ENCODE results near the gene SUGP2. TPM values are rescaled to one million over a fixed set of nuclear protein-coding genes. Genes with fewer than 3 reads are reported as not detected.
A peak's percentile ranks its signal among the peaks of the same experiment; 100 is the strongest.

SUGP2 gene
- polyA plus RNA-seq, 3 donors = 7.6 to 143 (median 8.2) TPM

- peak; percentile 8 to 32 (median 30) for DNase-seq
- no peaks in the 10 kb centered on the region for H3K9me3 Mint-ChIP-seq
- H3K9me3 ChIP-seq (replicated peaks in 1 of 2; ENCODE audit: control insufficient read depth in 1 of 2, insufficient read depth in 1 of 2, low read length in 2 of 2) = no peaks in the 10 kb centered on the region
- H3K27ac Mint-ChIP-seq = peak overlapping the region; percentile 59 to 90 (median 81)
- peak overlapping the region in 2 of 3 experiments; percentile 30 to 59 for H3K4me3 ChIP-seq (replicated peaks in 1 of 3; ENCODE audit: low read depth in 2 of 3, low read length in 3 of 3)
- peak overlapping the region; percentile 19 to 73 for H3K27ac ChIP-seq (ENCODE audit: low read depth in 1 of 2, low read length in 2 of 2)
- no peaks in the 10 kb centered on the region for H4K20me1 ChIP-seq (ENCODE audit: insufficient read depth, low read length)
- intact Hi-C loops (cut with micrococcal nuclease) = no loop called here
- H3K4me1 ChIP-seq (ENCODE audit: control insufficient read depth in 1 of 2, insufficient read depth in 2 of 2, low read length in 2 of 2) = peaks cover 20 to 23% of the 10 kb centered on the region in 2 donors
- peak overlapping the region; percentile 71 to 86 for H3K4me3 Mint-ChIP-seq
- peak overlapping the region; percentile 59 for H2AFZ ChIP-seq (ENCODE audit: insufficient read depth, low read depth, low read length, poor library complexity, severe bottlenecking)
- H3K79me2 ChIP-seq (ENCODE audit: insufficient read depth, low read length) = no peaks in the 10 kb centered on the region
- WGBS (ENCODE audit: insufficient coverage) = 92% methylated on average over 3 of the region's 7 CpGs
- peaks cover 45% of the 10 kb centered on the region for H3K4me1 Mint-ChIP-seq
- peaks cover 2 to 3% of the 10 kb centered on the region in 2 donors for H3K36me3 Mint-ChIP-seq
- TF ChIP-seq, protein P1, sequence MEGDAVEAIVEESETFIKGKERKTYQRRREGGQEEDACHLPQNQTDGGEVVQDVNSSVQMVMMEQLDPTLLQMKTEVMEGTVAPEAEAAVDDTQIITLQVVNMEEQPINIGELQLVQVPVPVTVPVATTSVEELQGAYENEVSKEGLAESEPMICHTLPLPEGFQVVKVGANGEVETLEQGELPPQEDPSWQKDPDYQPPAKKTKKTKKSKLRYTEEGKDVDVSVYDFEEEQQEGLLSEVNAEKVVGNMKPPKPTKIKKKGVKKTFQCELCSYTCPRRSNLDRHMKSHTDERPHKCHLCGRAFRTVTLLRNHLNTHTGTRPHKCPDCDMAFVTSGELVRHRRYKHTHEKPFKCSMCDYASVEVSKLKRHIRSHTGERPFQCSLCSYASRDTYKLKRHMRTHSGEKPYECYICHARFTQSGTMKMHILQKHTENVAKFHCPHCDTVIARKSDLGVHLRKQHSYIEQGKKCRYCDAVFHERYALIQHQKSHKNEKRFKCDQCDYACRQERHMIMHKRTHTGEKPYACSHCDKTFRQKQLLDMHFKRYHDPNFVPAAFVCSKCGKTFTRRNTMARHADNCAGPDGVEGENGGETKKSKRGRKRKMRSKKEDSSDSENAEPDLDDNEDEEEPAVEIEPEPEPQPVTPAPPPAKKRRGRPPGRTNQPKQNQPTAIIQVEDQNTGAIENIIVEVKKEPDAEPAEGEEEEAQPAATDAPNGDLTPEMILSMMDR (IDR thresholded peaks at IDR 0.05) = no peak
- H3K4me2 ChIP-seq (replicated peaks; ENCODE audit: extremely low read depth, low read length, poor library complexity, severe bottlenecking) = peak overlapping the region; percentile 59
- H3K27me3 Mint-ChIP-seq (ENCODE audit: low read depth in 3 of 3) = peaks cover 0 to 6% (median 0%) of the 10 kb centered on the region in 3 donors
- no peaks in the 10 kb centered on the region for H3K36me3 ChIP-seq (replicated peaks in 1 of 2; ENCODE audit: control insufficient read depth in 1 of 2, insufficient read depth in 2 of 2, low read length in 2 of 2)
- H3K9ac ChIP-seq (ENCODE audit: insufficient read depth, low read length, poor library complexity, severe bottlenecking) = peak overlapping the region; percentile 47
- no peaks in the 10 kb centered on the region for H3K27me3 ChIP-seq (ENCODE audit: control insufficient read depth in 2 of 2, insufficient read depth in 2 of 2, low read length in 2 of 2)
Measured at GRCh38 chr19:19077103-19077502, 43.8 kb upstream of the SUGP2 start.

DNA sequence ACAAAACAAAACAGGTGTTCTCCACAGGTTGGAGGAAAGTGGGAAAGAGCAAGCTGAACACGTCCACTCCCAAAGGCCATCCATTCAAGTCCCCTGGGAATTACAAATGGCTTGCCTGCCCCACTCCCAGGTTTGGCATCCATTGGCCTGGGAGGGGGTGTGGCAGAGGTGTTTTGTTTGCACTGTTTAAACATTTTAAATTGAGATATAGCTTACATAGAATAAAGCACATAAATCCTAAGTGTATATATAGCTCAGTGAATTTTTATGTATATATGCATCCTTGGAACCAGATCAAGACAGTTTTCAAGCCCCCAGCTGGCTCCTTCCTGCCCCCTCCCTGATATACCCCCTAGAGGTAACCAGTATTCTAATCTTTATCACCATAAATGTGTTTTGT, 43.2 kb upstream of the SUGP2 start:
- DNase-seq = no peak
- H3K9me3 Mint-ChIP-seq = no peaks in the 10 kb centered on the region
- H3K4me3 ChIP-seq (replicated peaks in 1 of 3; ENCODE audit: low read depth in 2 of 3, low read length in 3 of 3) = no peak overlapping the region
- peaks cover 20 to 23% of the 10 kb centered on the region in 2 donors for H3K4me1 ChIP-seq (ENCODE audit: control insufficient read depth in 1 of 2, insufficient read depth in 2 of 2, low read length in 2 of 2)
- no peaks in the 10 kb centered on the region for H4K20me1 ChIP-seq (ENCODE audit: insufficient read depth, low read length)
- H3K36me3 Mint-ChIP-seq = peaks cover 2% of the 10 kb centered on the region in 2 donors
- no CpG with 5 or more reads among the region's 1 CpG for WGBS (ENCODE audit: insufficient coverage)
- peak overlapping the region in 1 of 2 donors; percentile 73 for H3K27ac ChIP-seq (ENCODE audit: low read depth in 1 of 2, low read length in 2 of 2)
- no peaks in the 10 kb centered on the region for H3K79me2 ChIP-seq (ENCODE audit: insufficient read depth, low read length)
- H3K9ac ChIP-seq (ENCODE audit: insufficient read depth, low read length, poor library complexity, severe bottlenecking) = peak overlapping the region; percentile 47
- TF ChIP-seq, protein P1 (IDR thresholded peaks at IDR 0.05) = no peak
- no peaks in the 10 kb centered on the region for H3K36me3 ChIP-seq (replicated peaks in 1 of 2; ENCODE audit: control insufficient read depth in 1 of 2, insufficient read depth in 2 of 2, low read length in 2 of 2)
- H3K9me3 ChIP-seq (replicated peaks in 1 of 2; ENCODE audit: control insufficient read depth in 1 of 2, insufficient read depth in 1 of 2, low read length in 2 of 2) = no peaks in the 10 kb centered on the region
- intact Hi-C loops (cut with micrococcal nuclease) = no loop called here
- H3K27me3 ChIP-seq (ENCODE audit: control insufficient read depth in 2 of 2, insufficient read depth in 2 of 2, low read length in 2 of 2) = no peaks in the 10 kb centered on the region
- peak overlapping the region in 2 of 7 donors; percentile 59 to 70 for H3K27ac Mint-ChIP-seq
- no peak overlapping the region for H3K4me2 ChIP-seq (replicated peaks; ENCODE audit: extremely low read depth, low read length, poor library complexity, severe bottlenecking)
- H3K4me1 Mint-ChIP-seq = peaks cover 45% of the 10 kb centered on the region
- H2AFZ ChIP-seq (ENCODE audit: insufficient read depth, low read depth, low read length, poor library complexity, severe bottlenecking) = peak overlapping the region; percentile 59
- no peak overlapping the region for H3K4me3 Mint-ChIP-seq
- H3K27me3 Mint-ChIP-seq (ENCODE audit: low read depth in 3 of 3) = peaks cover 0 to 4% (median 0%) of the 10 kb centered on the region in 3 donors
